A549 (cell line): ENCODE results near the gene CISTR. TPM values are rescaled to one million over a fixed set of nuclear protein-coding genes. Genes with fewer than 3 reads are reported as not detected.
A peak's percentile ranks its signal among the peaks of the same experiment; 100 is the strongest.

Source experiments
- ATAC-seq, 2 experiments: fragments of 200-7000 bp in 1 of 2; fragments of >200 bp in 1 of 2; cut with Nextera tagmentation in 1 of 2; cut with Tn5 transposase in 1 of 2; 3 replicates each; pipeline versions ENCODE4 v1.8.0 to v1.9.1; 2018 to 2020; ENCODE audit warnings: mild to moderate bottlenecking in 1 of 2, moderate library complexity in 1 of 2
- CTCF ChIA-PET: fragments of 300-600 bp; sonication (Branson Sonifier 250); formaldehyde crosslinking; extraction: SDS; loops from one replicate; lab custom pipeline; 2021; ENCODE audit warnings: antibody characterized with exemption, inconsistent platforms; lab: Yijun Ruan, JAX
- POLR2A ChIA-PET: fragments of 350-600 bp; formaldehyde crosslinking; extraction: SDS; loops from one replicate; lab custom pipeline; 2021; ENCODE audit warnings: antibody characterized with exemption, inconsistent platforms; lab: Yijun Ruan, JAX
- DNase-seq, 2 experiments: peaks; one replicate each; pipeline versions ENCODE4 v3.0.0 to v3.0.0-alpha.2; 2011 to 2016; ENCODE audit warnings: low read depth in 1 of 2, low spot score in 1 of 2
- FAIRE-seq: peaks from 2 replicates; lab custom pipeline; 2011; peaks lifted over from hg19 to GRCh38; lab: Jason Lieb, UNC
- H3K27ac ChIP-seq, 2 experiments: fragments of >200 bp; sonication (Bioruptor Twin); formaldehyde crosslinking; 3 replicates each; pipeline ENCODE4 v1.5.1; 2016 to 2017
- H3K4me1 ChIP-seq: fragments of >200 bp; sonication (Bioruptor Twin); formaldehyde crosslinking; 3 replicates; pipeline ENCODE4 v1.6.1; 2016
- H3K4me2 ChIP-seq: fragments of >200 bp; sonication (Bioruptor Twin); formaldehyde crosslinking; 3 replicates; pipeline ENCODE4 v1.6.1; 2016
- H3K4me3 ChIP-seq: fragments of >200 bp; sonication (Bioruptor Twin); formaldehyde crosslinking; 3 replicates; pipeline ENCODE4 v1.5.1; 2016
- H3K9me3 ChIP-seq: fragments of >200 bp; sonication (Bioruptor Twin); formaldehyde crosslinking; 3 replicates; pipeline ENCODE4 v1.6.1; 2016
- CHD2 ChIP-seq: fragments of 150-350 bp; IDR thresholded peaks from 2 replicates; pipeline ENCODE4 v1.6.1; 2014; ENCODE audit warnings: low read length; ENCODE audit not compliant: partially characterized antibody
- CHD4 ChIP-seq: fragments of 200-600 bp; sonication (generic); IDR thresholded peaks from 2 replicates; pipeline ENCODE4 v1.6.1; 2016; ENCODE audit warnings: antibody characterized with exemption, mild to moderate bottlenecking, borderline replicate concordance
- EHMT2 ChIP-seq: fragments of 200-600 bp; sonication (generic); IDR thresholded peaks from 2 replicates; pipeline ENCODE4 v1.6.1; 2016; ENCODE audit warnings: antibody characterized with exemption, low read depth, mild to moderate bottlenecking, moderate library complexity
- EP300 ChIP-seq, 2 experiments: fragments of >200 bp; sonication (Bioruptor Twin); formaldehyde crosslinking; IDR thresholded peaks; 2 replicates in 1 of 2; 3 replicates in 1 of 2; pipeline ENCODE4 v1.6.1; 2016 to 2017
- ESRRA ChIP-seq: fragments of 150-350 bp; IDR thresholded peaks from 2 replicates; pipeline ENCODE4 v1.6.1; 2014; ENCODE audit warnings: mild to moderate bottlenecking, low read length, borderline replicate concordance
- HDAC2 ChIP-seq: fragments of 200-600 bp; sonication (generic); IDR thresholded peaks from 2 replicates; pipeline ENCODE4 v1.6.1; 2016
- HEYL ChIP-seq: fragments of 250-450 bp; sonication (Bioruptor Pico); IDR thresholded peaks from 2 replicates; pipeline ENCODE4 v1.8.0; 2021; ENCODE audit warnings: mild to moderate bottlenecking, moderate library complexity
- JUNB ChIP-seq: fragments of >200 bp; sonication (Bioruptor Twin); formaldehyde crosslinking; IDR thresholded peaks from 2 replicates; pipeline ENCODE4 v1.6.1; 2016
- MAFK ChIP-seq: fragments of 450-650 bp; IDR thresholded peaks from 2 replicates; pipeline ENCODE4 v1.6.1; 2014; ENCODE audit not compliant: partially characterized antibody
- MAZ ChIP-seq: fragments of 150-350 bp; IDR thresholded peaks from 2 replicates; pipeline ENCODE4 v1.6.1; 2014; ENCODE audit warnings: antibody characterized with exemption, low read depth, low read length, borderline replicate concordance
- NPAS2 ChIP-seq: fragments of 250-450 bp; sonication (Bioruptor Pico); IDR thresholded peaks from 2 replicates; pipeline ENCODE4 v1.8.0; 2022; ENCODE audit warnings: mild to moderate bottlenecking, moderate library complexity, borderline replicate concordance
- RAD21 ChIP-seq, 2 experiments: fragments of >200 bp in 1 of 2; sonication (Bioruptor Twin) in 1 of 2; formaldehyde crosslinking in 1 of 2; IDR thresholded peaks in 1 of 2; conservative IDR thresholded peaks in 1 of 2; 2 replicates in 1 of 2; 3 replicates in 1 of 2; pipeline ENCODE4 v1.6.1; 2012 to 2018; ENCODE audit warnings: inconsistent platforms in 1 of 2
- RFX5 ChIP-seq: fragments of 450-650 bp; IDR thresholded peaks from 2 replicates; pipeline ENCODE4 v1.7.1; 2014; ENCODE audit warnings: antibody characterized with exemption, mild to moderate bottlenecking, moderate library complexity
- RNF2 ChIP-seq: fragments of 200-600 bp; sonication (generic); IDR thresholded peaks from 2 replicates; pipeline ENCODE4 v1.6.1; 2016; ENCODE audit warnings: low read depth, mild to moderate bottlenecking, antibody characterized with exemption, moderate library complexity, borderline replicate concordance
- SMC3 ChIP-seq: fragments of >200 bp; sonication (Bioruptor Twin); formaldehyde crosslinking; IDR thresholded peaks from 3 replicates; pipeline ENCODE4 v1.6.1; 2018; ENCODE audit warnings: inconsistent platforms
- TP53 ChIP-seq: fragments of 250-450 bp; sonication (Bioruptor Pico); IDR thresholded peaks from 2 replicates; pipeline ENCODE4 v1.5.0; 2021; ENCODE audit warnings: mild to moderate bottlenecking, moderate library complexity
- ZC3H11A ChIP-seq: fragments of 450-650 bp; IDR thresholded peaks from 2 replicates; pipeline ENCODE4 v1.6.1; 2014; ENCODE audit warnings: antibody characterized with exemption, mild to moderate bottlenecking
- ZFP36 ChIP-seq: fragments of 450-650 bp; IDR thresholded peaks from 2 replicates; pipeline ENCODE4 v1.6.1; 2014; ENCODE audit warnings: borderline replicate concordance; ENCODE audit not compliant: partially characterized antibody
- ZNF302 ChIP-seq: fragments of 250-450 bp; sonication (Bioruptor Pico); IDR thresholded peaks from 2 replicates; pipeline ENCODE4 v1.9.0; 2021; ENCODE audit warnings: inconsistent platforms, mild to moderate bottlenecking, moderate library complexity
- ZSCAN20 ChIP-seq: fragments of 250-450 bp; sonication (Bioruptor Pico); IDR thresholded peaks from 2 replicates; pipeline ENCODE4 v1.8.0; 2022; ENCODE audit warnings: mild to moderate bottlenecking, moderate library complexity
- WGBS: methylation state at CpG from one replicate; pipeline ENCODE4 v1.1.6; 2017; ENCODE audit errors: missing lambda C conversion rate; 5-methylcytosine and 5-hydroxymethylcytosine counted together
- polyA plus RNA-seq, 4 experiments: library from polyadenylated mRNA; depleted of rRNA in 3 of 4; stranded (reverse); fragments of >200 nt; fragmentation: RNase III in 1 of 4; extraction: RNeasy Plus Mini Kit Qiagen cat#74134 plus additional on column Dnase treatment in 1 of 4; gene quantifications; 2 replicates in 3 of 4; 3 replicates in 1 of 4; pipeline ENCODE4 v1.2.3, GENCODE V29; 2011 to 2017
- TF ChIP-seq, protein P1 (sequence below): fragments of >200 bp; sonication (Bioruptor Twin); formaldehyde crosslinking; IDR thresholded peaks from 3 replicates; pipeline ENCODE4 v1.5.1; 2016
- TF ChIP-seq, protein P2 (sequence below): fragments of 450-650 bp; IDR thresholded peaks from 2 replicates; pipeline ENCODE4 v1.6.1; 2014; ENCODE audit warnings: antibody characterized with exemption
- TF ChIP-seq, protein P3 (sequence below): fragments of 150-350 bp; IDR thresholded peaks from 2 replicates; pipeline ENCODE4 v1.6.1; 2014; ENCODE audit warnings: low read depth, mild to moderate bottlenecking, low read length
- TF ChIP-seq, protein P4 (sequence below): fragments of 250-450 bp; sonication (Bioruptor Pico); IDR thresholded peaks from 2 replicates; pipeline ENCODE4 v1.5.0; 2020; ENCODE audit warnings: low read depth, mild to moderate bottlenecking, moderate library complexity

CISTR gene
- polyA plus RNA-seq, 2 of the 4 experiments (the other 2 are of a cell fraction) = not detected

DNA sequence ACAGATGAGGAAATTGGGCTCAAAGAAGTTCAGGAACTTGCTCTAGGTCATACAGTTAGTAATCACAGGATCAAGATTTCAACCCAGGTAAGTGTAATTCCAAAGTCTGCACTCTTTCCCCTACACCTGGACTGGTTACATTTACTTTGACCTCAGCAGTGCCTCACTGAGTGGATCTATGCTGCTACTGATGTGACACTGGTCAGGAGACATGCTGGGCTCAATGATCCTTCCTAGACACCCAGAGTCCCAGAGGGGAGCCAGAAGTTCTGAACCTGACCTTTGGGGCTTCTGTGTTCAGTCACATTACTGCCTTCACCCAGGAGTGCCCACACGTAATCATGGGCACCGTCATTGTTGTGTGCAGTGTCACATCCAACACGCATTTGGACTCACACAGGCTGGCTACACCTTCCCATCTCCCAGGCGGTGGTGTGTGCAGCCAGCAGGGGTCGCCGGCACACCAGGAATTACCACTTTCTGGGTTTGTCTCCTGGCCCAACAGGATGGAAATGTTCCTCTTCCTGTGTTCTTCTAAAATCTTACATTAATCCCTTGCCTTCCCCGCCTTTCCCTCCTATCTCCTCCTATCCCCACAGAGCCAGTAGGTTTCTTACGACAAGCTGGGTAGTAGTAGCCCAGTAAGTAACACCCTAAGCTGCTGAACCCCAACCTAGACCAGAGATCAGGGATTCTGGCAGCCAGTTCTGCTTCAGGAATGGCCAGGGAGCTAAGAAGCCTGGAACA lies 50.1 kb downstream of the CISTR start:
- FAIRE-seq (no peak), ATAC-seq (peak; percentile 94 to 98), DNase-seq (peak; percentile 76 to 84)
- no peak overlapping the region for H3K27ac ChIP-seq
- 3% methylated on average over 8 of the region's 8 CpGs for WGBS
- H3K9me3 ChIP-seq = no peaks in the 10 kb centered on the region
- no peaks in the 10 kb centered on the region for H3K4me1 ChIP-seq
- TF ChIP-seq, protein P1, sequence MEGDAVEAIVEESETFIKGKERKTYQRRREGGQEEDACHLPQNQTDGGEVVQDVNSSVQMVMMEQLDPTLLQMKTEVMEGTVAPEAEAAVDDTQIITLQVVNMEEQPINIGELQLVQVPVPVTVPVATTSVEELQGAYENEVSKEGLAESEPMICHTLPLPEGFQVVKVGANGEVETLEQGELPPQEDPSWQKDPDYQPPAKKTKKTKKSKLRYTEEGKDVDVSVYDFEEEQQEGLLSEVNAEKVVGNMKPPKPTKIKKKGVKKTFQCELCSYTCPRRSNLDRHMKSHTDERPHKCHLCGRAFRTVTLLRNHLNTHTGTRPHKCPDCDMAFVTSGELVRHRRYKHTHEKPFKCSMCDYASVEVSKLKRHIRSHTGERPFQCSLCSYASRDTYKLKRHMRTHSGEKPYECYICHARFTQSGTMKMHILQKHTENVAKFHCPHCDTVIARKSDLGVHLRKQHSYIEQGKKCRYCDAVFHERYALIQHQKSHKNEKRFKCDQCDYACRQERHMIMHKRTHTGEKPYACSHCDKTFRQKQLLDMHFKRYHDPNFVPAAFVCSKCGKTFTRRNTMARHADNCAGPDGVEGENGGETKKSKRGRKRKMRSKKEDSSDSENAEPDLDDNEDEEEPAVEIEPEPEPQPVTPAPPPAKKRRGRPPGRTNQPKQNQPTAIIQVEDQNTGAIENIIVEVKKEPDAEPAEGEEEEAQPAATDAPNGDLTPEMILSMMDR = peak; percentile 96
- peak; percentile 77 for TF ChIP-seq SMC3
- TF ChIP-seq RAD21 (conservative IDR thresholded peaks at IDR 0.05 in 1 of 2, IDR thresholded peaks at IDR 0.05 in 1 of 2) = peak; percentile 95 to 98
- TF ChIP-seq MAZ = no peak
- no peak for TF ChIP-seq ZC3H11A
- H3K4me2 ChIP-seq = no peak overlapping the region
- H3K4me3 ChIP-seq = no peak overlapping the region
- ChIA-PET CTCF (interaction anchor here (0.5 to 15.9 kb wide), 43 partner anchors 9 to 515 kb away, joined by 3 to 833 read pairs (median 5); partner anchors contain the start of genes ATF7, ATP5MC2, CALCOCO1 and CISTR), POLR2A (no interaction called here)

DNA sequence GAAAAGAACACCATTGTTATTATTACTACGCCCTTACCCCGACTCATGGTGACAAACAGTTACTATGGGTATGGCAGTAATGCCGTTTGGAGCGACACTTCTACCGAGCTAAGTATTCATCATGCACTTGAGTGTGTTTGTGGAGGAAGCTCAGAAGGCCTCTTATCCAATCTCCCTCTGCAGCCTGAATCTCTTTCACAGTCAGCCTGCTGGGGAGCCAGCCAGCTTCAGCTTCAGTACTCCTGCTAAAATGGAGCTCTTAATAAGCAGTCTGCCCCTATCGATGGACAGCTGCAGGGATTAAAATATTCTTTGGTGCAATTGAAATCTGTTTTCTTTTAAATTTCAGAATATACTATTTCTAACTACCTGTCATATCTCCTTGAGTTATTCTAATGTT lies 51.2 kb downstream of the CISTR start:
- TF ChIP-seq, protein P2, sequence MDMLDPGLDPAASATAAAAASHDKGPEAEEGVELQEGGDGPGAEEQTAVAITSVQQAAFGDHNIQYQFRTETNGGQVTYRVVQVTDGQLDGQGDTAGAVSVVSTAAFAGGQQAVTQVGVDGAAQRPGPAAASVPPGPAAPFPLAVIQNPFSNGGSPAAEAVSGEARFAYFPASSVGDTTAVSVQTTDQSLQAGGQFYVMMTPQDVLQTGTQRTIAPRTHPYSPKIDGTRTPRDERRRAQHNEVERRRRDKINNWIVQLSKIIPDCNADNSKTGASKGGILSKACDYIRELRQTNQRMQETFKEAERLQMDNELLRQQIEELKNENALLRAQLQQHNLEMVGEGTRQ = no peak
- TF ChIP-seq HDAC2 (no peak), ESRRA (no peak), RFX5 (no peak), CHD4 (no peak), ZFP36 (no peak), RNF2 (no peak), TP53 (CRISPR knock-in tag) (no peak)
- TF ChIP-seq, protein P3, sequence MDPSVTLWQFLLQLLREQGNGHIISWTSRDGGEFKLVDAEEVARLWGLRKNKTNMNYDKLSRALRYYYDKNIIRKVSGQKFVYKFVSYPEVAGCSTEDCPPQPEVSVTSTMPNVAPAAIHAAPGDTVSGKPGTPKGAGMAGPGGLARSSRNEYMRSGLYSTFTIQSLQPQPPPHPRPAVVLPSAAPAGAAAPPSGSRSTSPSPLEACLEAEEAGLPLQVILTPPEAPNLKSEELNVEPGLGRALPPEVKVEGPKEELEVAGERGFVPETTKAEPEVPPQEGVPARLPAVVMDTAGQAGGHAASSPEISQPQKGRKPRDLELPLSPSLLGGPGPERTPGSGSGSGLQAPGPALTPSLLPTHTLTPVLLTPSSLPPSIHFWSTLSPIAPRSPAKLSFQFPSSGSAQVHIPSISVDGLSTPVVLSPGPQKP = no peak
- TF ChIP-seq, all 56 proteins: peak for 0

DNA sequence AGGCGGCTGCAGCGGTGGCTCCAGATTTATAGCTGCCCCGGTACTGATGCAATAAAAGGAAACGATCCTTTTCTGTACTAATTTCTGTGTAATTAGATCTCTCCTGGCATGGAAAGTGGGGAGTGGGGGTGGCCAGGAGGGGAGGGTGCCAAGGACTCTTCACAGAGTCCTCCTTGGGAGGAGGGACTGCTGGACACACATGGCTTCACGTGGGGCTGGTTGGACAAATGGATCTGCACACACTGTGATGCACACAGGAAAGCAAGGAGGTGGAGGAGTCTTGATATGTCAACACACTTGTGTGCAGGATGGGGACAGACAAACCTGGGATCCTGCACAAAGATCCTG lies 52.1 kb downstream of the CISTR start:
- ChIA-PET POLR2A (no interaction called here), CTCF (interaction anchor here (1.0 to 15.9 kb wide), 16 partner anchors 9 to 681 kb away, joined by 3 to 833 read pairs (median 6); partner anchors contain the start of genes ATP5MC2 and CALCOCO1)
- Histone ChIP-seq H3K27ac (no peak overlapping the region), H3K4me1 (peaks cover 8% of the 10 kb centered on the region), H3K9me3 (no peaks in the 10 kb centered on the region), H3K4me3 (no peak overlapping the region), H3K4me2 (no peak overlapping the region)
- DNase-seq (no peak), ATAC-seq (no peak), FAIRE-seq (no peak)
- 27% methylated on average over 5 of the region's 5 CpGs for WGBS
- TF ChIP-seq ZSCAN20 (CRISPR knock-in tag) (no peak), EHMT2 (no peak), JUNB (no peak), NPAS2 (no peak), HEYL (no peak), CHD2 (no peak), ZNF302 (no peak), EP300 (IDR thresholded peaks at IDR 0.05) (no peak), MAFK (no peak), CHD4 (no peak)
- TF ChIP-seq, protein P2 = no peak
- TF ChIP-seq, protein P1 = no peak
- TF ChIP-seq, protein P4, sequence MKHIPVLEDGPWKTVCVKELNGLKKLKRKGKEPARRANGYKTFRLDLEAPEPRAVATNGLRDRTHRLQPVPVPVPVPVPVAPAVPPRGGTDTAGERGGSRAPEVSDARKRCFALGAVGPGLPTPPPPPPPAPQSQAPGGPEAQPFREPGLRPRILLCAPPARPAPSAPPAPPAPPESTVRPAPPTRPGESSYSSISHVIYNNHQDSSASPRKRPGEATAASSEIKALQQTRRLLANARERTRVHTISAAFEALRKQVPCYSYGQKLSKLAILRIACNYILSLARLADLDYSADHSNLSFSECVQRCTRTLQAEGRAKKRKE (CRISPR knock-in tag) = no peak

More for the DNA sequence above, 51.2 kb downstream of the CISTR start:
- FAIRE-seq (no peak), ATAC-seq (no peak), DNase-seq (no peak)
- no peak overlapping the region for H3K27ac ChIP-seq
- 16% methylated on average over 6 of the region's 6 CpGs for whole genome bisulfite sequencing
- POLR2A ChIA-PET = no interaction called here
- no peaks in the 10 kb centered on the region for H3K9me3 ChIP-seq
- no peak overlapping the region for H3K4me2 ChIP-seq
- CTCF ChIA-PET = interaction anchor here (0.5 to 15.9 kb wide), 17 partner anchors 8 to 680 kb away, joined by 3 to 833 read pairs (median 5); partner anchors contain the start of genes ATP5MC2, CALCOCO1 and HOXC10
- H3K4me1 ChIP-seq = peaks cover 7% of the 10 kb centered on the region
- H3K4me3 ChIP-seq = no peak overlapping the region
